SK-N-SH (cell line): Measurements from ENCODE around the gene ATP5PD. TPM values are rescaled to one million over a fixed set of nuclear protein-coding genes. Genes with fewer than 3 reads are reported as not detected.

Experiments used
- CTCF ChIA-PET: fragments of 300-600, 350-600 bp; formaldehyde crosslinking; extraction: SDS; loops from one replicate; lab custom pipeline; 2021; lab: Yijun Ruan, JAX
- POLR2A ChIA-PET: fragments of 350-600 bp; sonication (Branson Sonifier 250); formaldehyde crosslinking; extraction: SDS; loops from one replicate; lab custom pipeline; 2020; ENCODE audit warnings: antibody characterized with exemption, inconsistent platforms; lab: Yijun Ruan, JAX
- DNase-seq: peaks from one replicate; pipeline ENCODE4 v3.0.0; 2012
- H2AFZ ChIP-seq: fragments of 200-600 bp; sonication (generic); 2 replicates; pipeline ENCODE4 v1.8.1; 2016; ENCODE audit warnings: antibody characterized with exemption, mild to moderate bottlenecking, low read depth
- H3F3A ChIP-seq: fragments of 200-600 bp; sonication (generic); replicated peaks from 2 replicates; pipeline ENCODE3; 2016; ENCODE audit warnings: antibody characterized with exemption, mild to moderate bottlenecking; ENCODE audit not compliant: insufficient read depth
- H3K27ac ChIP-seq, 2 experiments: fragments of 200-500 bp in 1 of 2; fragments of 200-600 bp in 1 of 2; sonication (Bioruptor generic) in 1 of 2; sonication (generic), shearing (Covaris generic) in 1 of 2; 2 replicates each; pipeline versions ENCODE4 v1.5.1 to v1.6.1; 2014 to 2016; ENCODE audit warnings: low read depth in 2 of 2, inconsistent platforms in 1 of 2, low read length in 1 of 2, mild to moderate bottlenecking in 1 of 2, mixed read lengths in 1 of 2
- H3K27me3 ChIP-seq: fragments of 200-600 bp; sonication (generic), shearing (Covaris generic); 2 replicates; pipeline ENCODE4 v1.6.1; 2016; ENCODE audit warnings: mixed run types; ENCODE audit not compliant: insufficient read depth
- H3K36me3 ChIP-seq, 2 experiments: fragments of 200-500 bp in 1 of 2; fragments of 200-600 bp in 1 of 2; sonication (Bioruptor generic) in 1 of 2; sonication (generic) in 1 of 2; replicated peaks in 1 of 2; 2 replicates each; pipeline versions ENCODE3 to v1.5.1; 2014 to 2016; ENCODE audit warnings: low read length in 1 of 2, mild to moderate bottlenecking in 1 of 2; ENCODE audit not compliant: insufficient read depth in 2 of 2, control insufficient read depth in 1 of 2
- H3K4me1 ChIP-seq, 2 experiments: fragments of 200-500 bp in 1 of 2; fragments of 200-600 bp in 1 of 2; sonication (Bioruptor generic) in 1 of 2; sonication (generic), shearing (Covaris generic) in 1 of 2; 2 replicates each; pipeline versions ENCODE4 v1.5.1 to v1.6.1; 2014 to 2016; ENCODE audit warnings: low read depth in 1 of 2, low read length in 1 of 2, mixed run types in 1 of 2; ENCODE audit not compliant: insufficient read depth in 2 of 2, control insufficient read depth in 1 of 2
- H3K4me2 ChIP-seq: fragments of 200-600 bp; sonication (generic), shearing (Covaris generic); 2 replicates; pipeline ENCODE4 v1.6.1; 2017; ENCODE audit warnings: mixed run types
- H3K4me3 ChIP-seq, 2 experiments: fragments of 200-500 bp in 1 of 2; fragments of 200-600 bp in 1 of 2; sonication (Bioruptor generic) in 1 of 2; sonication (generic), shearing (Covaris generic) in 1 of 2; 2 replicates each; pipeline versions ENCODE4 v1.5.1 to v1.8.1; 2014 to 2016; ENCODE audit warnings: low read depth in 2 of 2, inconsistent platforms in 1 of 2, low read length in 1 of 2, mild to moderate bottlenecking in 1 of 2, mixed read lengths in 1 of 2, moderate library complexity in 1 of 2
- H3K79me2 ChIP-seq: fragments of 200-600 bp; sonication (generic); 2 replicates; pipeline ENCODE4 v1.8.1; 2017; ENCODE audit warnings: mild to moderate bottlenecking; ENCODE audit not compliant: insufficient read depth
- H3K9ac ChIP-seq: fragments of 200-600 bp; sonication (generic); 2 replicates; pipeline ENCODE4 v1.6.1; 2017; ENCODE audit warnings: mixed run types
- H3K9me2 ChIP-seq: fragments of 200-600 bp; sonication (generic); 2 replicates; pipeline ENCODE4 v1.6.1; 2017; ENCODE audit warnings: mixed run types
- H3K9me3 ChIP-seq: fragments of 200-600 bp; sonication (generic); 2 replicates; pipeline ENCODE4 v1.6.1; 2017; ENCODE audit warnings: mixed run types, mild to moderate bottlenecking, moderate library complexity
- H4K20me1 ChIP-seq: fragments of 200-600 bp; sonication (generic); 2 replicates; pipeline ENCODE4 v1.6.1; 2017; ENCODE audit warnings: mild to moderate bottlenecking, mixed run types; ENCODE audit not compliant: insufficient read depth
- CTCF ChIP-seq: fragments of 200-600 bp; sonication (generic); IDR thresholded peaks from 2 replicates; pipeline ENCODE4 v1.6.1; 2017; ENCODE audit warnings: antibody characterized with exemption, mild to moderate bottlenecking, moderate library complexity
- EZH2phosphoT487 ChIP-seq: fragments of 200-600 bp; sonication (generic); IDR thresholded peaks from 2 replicates; pipeline ENCODE4 v1.6.1; 2017; ENCODE audit warnings: low read depth, mixed run types, mild to moderate bottlenecking, antibody characterized with exemption, moderate library complexity, borderline replicate concordance
- FOXJ3 ChIP-seq: sonication (generic); formaldehyde crosslinking; IDR thresholded peaks from 2 replicates; pipeline ENCODE4 v1.5.1; 2020; ENCODE audit warnings: mild to moderate bottlenecking, missing genetic modification reagents
- POLR2AphosphoS5 ChIP-seq: IDR thresholded peaks from 2 replicates; pipeline ENCODE4 v1.6.1; 2012; ENCODE audit warnings: low read depth, low read length
- REST ChIP-seq: IDR thresholded peaks from 2 replicates; pipeline ENCODE4 v1.6.1; 2012; ENCODE audit warnings: mild to moderate bottlenecking, low read depth, low read length, moderate library complexity
- TEAD4 ChIP-seq: IDR thresholded peaks from 2 replicates; pipeline ENCODE4 v1.4.0; 2012; ENCODE audit warnings: mild to moderate bottlenecking, borderline replicate concordance; ENCODE audit not compliant: insufficient read depth
- WGBS: methylation state at CpG from one replicate; pipeline ENCODE4 v1.1.6; 2017; ENCODE audit warnings: low lambda C conversion rate; 5-methylcytosine and 5-hydroxymethylcytosine counted together
- polyA plus RNA-seq, 3 experiments: library from polyadenylated mRNA; depleted of rRNA; stranded (reverse); fragments of >200 nt; gene quantifications; 2 replicates each; pipeline ENCODE4 v1.2.3, GENCODE V29; 2012

Gene ATP5PD
- polyA plus RNA-seq, 1 of the 3 experiments (the other 2 are of a cell fraction) = 354 TPM

- TF ChIP-seq TEAD4 (no peak), EZH2phosphoT487 (no peak), FOXJ3 (no peak), REST (no peak)
Measured at GRCh38 chr17:75001915-75002843, 44.6 kb downstream of the ATP5PD start (continued).

- 80% methylated on average over 4 of the region's 4 CpGs for WGBS
- Histone ChIP-seq H3K9me2 (no peaks in the 10 kb centered on the region), H3K4me3 (no peak overlapping the region), H3K9me3 (no peaks in the 10 kb centered on the region), H3K79me2 (peaks cover 36% of the 10 kb centered on the region), H3K27ac (no peak overlapping the region), H3K36me3 (peaks cover 30 to 31% of the 10 kb centered on the region in 2 experiments), H3K9ac (no peak overlapping the region), H3K27me3 (no peaks in the 10 kb centered on the region), H2AFZ (no peak overlapping the region), H3K4me1 (no peaks in the 10 kb centered on the region), H3K4me2 (no peak overlapping the region), H4K20me1 (no peaks in the 10 kb centered on the region), H3F3A (no peaks in the 10 kb centered on the region)
- TF ChIP-seq CTCF = no peak
- TF ChIP-seq POLR2AphosphoS5 = no peak
- POLR2A ChIA-PET = interaction anchor here (0.6 to 1.3 kb wide), 8 partner anchors 9 to 183 kb away, joined by 3 to 6 read pairs (median 4); partner anchors contain the start of genes CDR2L and MRPL58
- DNase-seq = no peak
- CTCF ChIA-PET = interaction anchor here (0.9 to 19.8 kb wide), 5 partner anchors 11 to 134 kb away, joined by 3 to 295 read pairs (median 5); no protein-coding TSS in a partner anchor
Measured at GRCh38 chr17:74999523-74999922, 47.2 kb downstream of the ATP5PD start.
